ENCODE results near the gene PDLIM3.

PDLIM3 gene

GRCh38 chr4:185471235-185472102 is 63.8 kb downstream of the PDLIM3 start, which contains the start of gene CCDC110:
Gene CCDC110 (minus strand): TSS chr4:185471733. CDS start chr4:185471683, 50 bp downstream.
- TF ChIP-seq, protein P1, sequence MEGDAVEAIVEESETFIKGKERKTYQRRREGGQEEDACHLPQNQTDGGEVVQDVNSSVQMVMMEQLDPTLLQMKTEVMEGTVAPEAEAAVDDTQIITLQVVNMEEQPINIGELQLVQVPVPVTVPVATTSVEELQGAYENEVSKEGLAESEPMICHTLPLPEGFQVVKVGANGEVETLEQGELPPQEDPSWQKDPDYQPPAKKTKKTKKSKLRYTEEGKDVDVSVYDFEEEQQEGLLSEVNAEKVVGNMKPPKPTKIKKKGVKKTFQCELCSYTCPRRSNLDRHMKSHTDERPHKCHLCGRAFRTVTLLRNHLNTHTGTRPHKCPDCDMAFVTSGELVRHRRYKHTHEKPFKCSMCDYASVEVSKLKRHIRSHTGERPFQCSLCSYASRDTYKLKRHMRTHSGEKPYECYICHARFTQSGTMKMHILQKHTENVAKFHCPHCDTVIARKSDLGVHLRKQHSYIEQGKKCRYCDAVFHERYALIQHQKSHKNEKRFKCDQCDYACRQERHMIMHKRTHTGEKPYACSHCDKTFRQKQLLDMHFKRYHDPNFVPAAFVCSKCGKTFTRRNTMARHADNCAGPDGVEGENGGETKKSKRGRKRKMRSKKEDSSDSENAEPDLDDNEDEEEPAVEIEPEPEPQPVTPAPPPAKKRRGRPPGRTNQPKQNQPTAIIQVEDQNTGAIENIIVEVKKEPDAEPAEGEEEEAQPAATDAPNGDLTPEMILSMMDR (IDR thresholded peaks at IDR 0.05; ENCODE audit: insufficient read depth, missing control alignments), result peak; percentile 57
- peak; percentile 74 for DNase-seq (ENCODE audit: insufficient read length, low spot score)
- no peak for FAIRE-seq

- TF ChIP-seq, protein P1 (IDR thresholded peaks at IDR 0.05; ENCODE audit: insufficient read depth, missing control alignments), result no peak
- FAIRE-seq, result no peak
- no peak for DNase-seq (ENCODE audit: insufficient read length, low spot score)
Measured at GRCh38 chr4:185470501-185471195, 64.7 kb downstream of the PDLIM3 start.

DNA sequence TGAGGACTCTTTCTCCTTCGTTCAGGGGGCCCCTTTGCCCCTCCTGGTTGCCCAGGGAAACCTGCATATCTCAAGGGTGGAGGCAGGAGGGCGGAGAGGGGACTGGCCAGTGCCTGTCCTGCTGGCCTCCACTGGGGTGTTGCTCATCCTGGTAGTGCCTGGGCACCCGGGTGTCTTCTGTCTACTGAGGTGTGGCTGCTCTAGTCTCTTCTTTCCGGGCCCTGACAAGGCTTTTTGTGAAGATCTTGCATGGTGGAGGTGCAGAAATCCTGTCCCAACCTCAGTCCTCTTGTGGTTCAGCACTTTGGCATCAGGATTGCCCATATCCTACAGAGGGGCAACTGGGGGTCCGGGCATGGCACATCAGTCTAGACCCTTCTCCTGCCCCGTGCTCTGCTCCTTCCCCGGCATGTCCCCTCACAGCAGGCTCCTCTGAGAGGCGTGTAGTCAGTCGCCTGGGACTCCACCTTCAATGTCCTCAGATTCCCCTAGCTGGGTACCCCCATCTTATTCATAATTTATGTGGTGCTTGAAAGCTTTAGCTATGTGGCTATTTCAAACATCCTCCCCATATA is 65.6 kb downstream of the PDLIM3 start:
- DNase-seq (ENCODE audit: insufficient read length, low spot score) (no peak), FAIRE-seq (no peak)
- TF ChIP-seq, protein P1 (IDR thresholded peaks at IDR 0.05; ENCODE audit: insufficient read depth, missing control alignments), result no peak

GRCh38 chr4:185468999-185469398 is 66.3 kb downstream of the PDLIM3 start:
- FAIRE-seq (no peak), DNase-seq (ENCODE audit: insufficient read length, low spot score) (no peak)
- TF ChIP-seq, protein P1 (IDR thresholded peaks at IDR 0.05; ENCODE audit: insufficient read depth, missing control alignments), result no peak

- TF ChIP-seq, protein P1 (IDR thresholded peaks at IDR 0.05; ENCODE audit: insufficient read depth, missing control alignments), result no peak
- FAIRE-seq (no peak), DNase-seq (ENCODE audit: insufficient read length, low spot score) (no peak)
Measured at GRCh38 chr4:185467991-185468390, 67.3 kb downstream of the PDLIM3 start.

DNA sequence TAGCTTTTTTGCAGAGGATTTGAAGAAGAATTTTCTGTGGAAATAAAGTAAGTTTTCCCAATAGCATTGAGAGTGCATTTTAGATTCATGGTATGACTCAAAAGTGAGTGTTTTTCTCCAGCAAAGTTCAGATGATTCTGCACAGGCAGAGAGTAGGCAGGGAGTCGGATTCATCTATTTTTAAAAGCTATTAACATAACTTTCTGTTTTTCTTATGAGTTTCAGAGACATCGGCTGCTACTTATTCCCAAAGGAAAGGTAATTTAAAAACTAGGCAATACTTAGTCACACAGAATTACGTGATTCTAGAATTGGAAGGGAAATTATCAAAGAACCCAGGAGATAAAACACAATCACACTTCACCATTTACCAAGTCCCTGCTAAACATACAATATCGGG is 68.2 kb downstream of the PDLIM3 start:
- FAIRE-seq (peak; percentile 32), DNase-seq (ENCODE audit: insufficient read length, low spot score) (no peak)
- TF ChIP-seq, protein P1 (IDR thresholded peaks at IDR 0.05; ENCODE audit: insufficient read depth, missing control alignments), result no peak
